ENCODE results near the gene CCDC177. TPM values are rescaled to one million over a fixed set of nuclear protein-coding genes. Genes with fewer than 3 reads are reported as not detected.

The CCDC177 gene
- total RNA-seq, 3 donors from 2014 or later, result 0.29 to 0.33 TPM; not detected in 1

DNA sequence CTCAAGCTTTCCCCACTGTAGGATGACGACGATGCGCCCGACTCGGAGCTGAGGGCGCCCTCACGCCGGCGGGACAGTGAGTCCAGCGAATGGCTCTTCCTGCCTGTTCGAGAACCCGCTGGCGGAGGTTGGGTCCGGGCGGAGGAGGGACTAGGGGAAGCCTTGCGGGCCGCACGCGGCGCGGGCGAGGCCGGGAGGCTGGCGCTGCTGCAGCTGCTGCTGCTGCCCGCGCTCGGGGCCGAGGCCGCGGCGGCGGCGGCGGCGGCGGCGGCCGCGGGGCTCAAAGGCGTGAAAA is 1.9 kb downstream of the CCDC177 start:
- DNase-seq (ENCODE audit: low spot score in 2 of 2), result no peak
- peaks cover 0 to 3% of the 10 kb centered on the region in 2 donors for H3K9me3 ChIP-seq
- no peak overlapping the region for H3K27ac ChIP-seq
- intact Hi-C loops (cut with DNase I; ENCODE audit: low total_unique reads), result no loop called here
- H3K4me3 ChIP-seq, result peak overlapping the region in 2 of 3 donors; percentile 50 to 62
- TF ChIP-seq POLR2AphosphoS5 (IDR thresholded peaks at IDR 0.05) (no peak), POLR2A (IDR thresholded peaks at IDR 0.05) (no peak), CTCF (IDR thresholded peaks at IDR 0.05) (no peak)
- peaks cover 5 to 17% of the 10 kb centered on the region in 2 donors for H3K4me1 ChIP-seq
- H3K36me3 ChIP-seq, result no peaks in the 10 kb centered on the region
- peaks cover 5 to 81% of the 10 kb centered on the region in 2 donors for H3K27me3 ChIP-seq

GRCh38 chr14:69572030-69572840 is 2.4 kb downstream of the CCDC177 start:
- H3K27me3 ChIP-seq, result peaks cover 5 to 81% of the 10 kb centered on the region in 2 donors
- intact Hi-C loops (cut with DNase I; ENCODE audit: low total_unique reads), result no loop called here
- H3K4me1 ChIP-seq, result peaks cover 5 to 17% of the 10 kb centered on the region in 2 donors
- H3K4me3 ChIP-seq, result peak overlapping the region; percentile 23 to 62 (median 50)
- no peak overlapping the region for H3K27ac ChIP-seq
- DNase-seq (ENCODE audit: low spot score in 2 of 2), result no peak
- peaks cover 0 to 3% of the 10 kb centered on the region in 2 donors for H3K9me3 ChIP-seq
- no peaks in the 10 kb centered on the region for H3K36me3 ChIP-seq
- TF ChIP-seq CTCF (IDR thresholded peaks at IDR 0.05), result no peak
- no peak for TF ChIP-seq POLR2AphosphoS5 (IDR thresholded peaks at IDR 0.05)
- TF ChIP-seq POLR2A (IDR thresholded peaks at IDR 0.05), result no peak

DNA sequence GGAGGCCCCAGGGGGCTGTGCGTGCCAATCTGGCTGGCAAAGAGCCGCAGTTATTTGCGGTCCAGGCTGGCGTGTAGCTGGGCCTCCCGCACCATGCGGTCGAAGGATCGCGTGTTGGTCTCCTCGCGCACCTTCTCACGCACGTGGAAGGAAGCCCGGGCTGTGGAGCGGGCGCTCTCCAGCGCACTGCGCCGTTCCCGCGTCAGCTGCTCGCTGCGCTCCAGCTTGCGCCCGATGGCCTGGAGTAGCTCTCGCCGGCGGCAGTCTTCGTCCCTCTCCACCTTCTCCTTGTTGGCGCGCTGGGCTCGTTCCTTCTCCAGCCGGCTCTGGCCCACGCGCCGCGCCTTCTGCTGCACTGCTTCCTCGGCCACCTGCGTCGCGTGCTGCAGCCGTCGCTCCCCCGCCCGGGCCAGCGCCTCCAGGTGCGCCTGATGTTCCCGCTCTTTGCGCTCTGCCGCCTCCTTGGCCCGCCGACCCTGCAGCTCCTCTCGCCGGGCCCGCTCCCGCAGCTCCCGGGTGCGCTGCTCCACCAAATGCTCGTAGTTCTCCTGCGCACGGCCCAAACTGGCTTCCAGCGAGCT is 3.1 kb downstream of the CCDC177 start:
- intact Hi-C loops (cut with DNase I; ENCODE audit: low total_unique reads), result no loop called here
- Histone ChIP-seq H3K36me3 (no peaks in the 10 kb centered on the region), H3K27me3 (peaks cover 5 to 79% of the 10 kb centered on the region in 2 donors), H3K27ac (no peak overlapping the region), H3K9me3 (peaks cover 0 to 3% of the 10 kb centered on the region in 2 donors), H3K4me1 (peaks cover 5 to 17% of the 10 kb centered on the region in 2 donors), H3K4me3 (peak overlapping the region; percentile 23 to 62 (median 50))
- no peak for DNase-seq (ENCODE audit: low spot score in 2 of 2)
- TF ChIP-seq POLR2A (IDR thresholded peaks at IDR 0.05) (no peak), CTCF (IDR thresholded peaks at IDR 0.05) (no peak), POLR2AphosphoS5 (IDR thresholded peaks at IDR 0.05) (no peak)

DNA sequence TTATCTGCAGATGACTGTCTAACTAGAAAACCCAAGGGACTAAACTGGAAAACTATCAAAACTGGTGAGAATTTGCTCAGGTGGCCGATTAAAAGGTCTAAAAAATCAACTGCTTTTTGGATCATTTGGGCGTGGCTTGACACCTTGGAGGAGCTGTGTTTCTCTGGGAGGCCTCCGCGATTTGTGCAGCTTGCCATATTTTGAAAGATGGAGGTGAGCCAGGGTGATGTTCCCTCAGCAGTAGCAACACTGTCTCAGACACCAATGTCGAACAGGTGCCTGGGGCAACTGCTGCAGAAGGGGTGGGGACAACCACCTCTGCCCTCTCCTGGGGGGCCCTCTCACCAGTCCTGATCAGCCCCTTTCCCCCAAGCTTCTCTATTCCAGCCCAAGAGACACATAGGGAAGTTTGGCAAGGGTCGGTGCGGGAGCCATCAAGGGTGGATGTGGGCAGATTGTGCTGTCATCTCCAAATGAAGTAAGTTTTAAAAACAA is 3.8 kb downstream of the CCDC177 start:
- peaks cover 5 to 75% of the 10 kb centered on the region in 2 donors for H3K27me3 ChIP-seq
- peaks cover 0 to 3% of the 10 kb centered on the region in 2 donors for H3K9me3 ChIP-seq
- H3K27ac ChIP-seq, result no peak overlapping the region
- peaks cover 5 to 17% of the 10 kb centered on the region in 2 donors for H3K4me1 ChIP-seq
- no peak for DNase-seq (ENCODE audit: low spot score in 2 of 2)
- H3K4me3 ChIP-seq, result no peak overlapping the region
- TF ChIP-seq CTCF (IDR thresholded peaks at IDR 0.05) (no peak), POLR2AphosphoS5 (IDR thresholded peaks at IDR 0.05) (no peak), POLR2A (IDR thresholded peaks at IDR 0.05) (no peak)
- H3K36me3 ChIP-seq, result no peaks in the 10 kb centered on the region
- intact Hi-C loops (cut with DNase I; ENCODE audit: low total_unique reads), result no loop called here

DNA sequence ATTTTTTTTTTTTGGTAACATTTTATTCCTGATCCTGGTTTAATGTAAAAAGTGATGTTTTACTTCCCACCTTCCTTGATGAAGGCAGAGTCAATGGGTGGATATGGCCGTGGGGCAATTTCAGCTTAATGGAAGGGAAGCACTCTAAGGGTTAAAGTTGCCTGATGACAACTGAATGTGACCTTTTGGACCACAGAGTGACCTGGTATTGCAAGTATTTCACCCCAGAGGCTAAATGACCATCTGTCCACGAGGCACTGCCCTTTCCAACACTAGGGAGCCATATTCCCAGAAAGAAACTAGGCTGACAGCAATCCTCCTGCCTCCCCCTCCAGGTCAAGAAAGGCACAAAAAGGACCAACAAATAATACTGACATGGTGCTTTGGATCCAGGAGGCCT is 4.8 kb downstream of the CCDC177 start:
- TF ChIP-seq CTCF (IDR thresholded peaks at IDR 0.05), result no peak
- TF ChIP-seq POLR2AphosphoS5 (IDR thresholded peaks at IDR 0.05), result no peak
- TF ChIP-seq POLR2A (IDR thresholded peaks at IDR 0.05), result no peak
- Histone ChIP-seq H3K27ac (no peak overlapping the region), H3K4me1 (peaks cover 5 to 17% of the 10 kb centered on the region in 2 donors), H3K4me3 (no peak overlapping the region), H3K27me3 (peaks cover 5 to 77% of the 10 kb centered on the region in 2 donors), H3K36me3 (no peaks in the 10 kb centered on the region), H3K9me3 (peaks cover 0 to 3% of the 10 kb centered on the region in 2 donors)
- intact Hi-C loops (cut with DNase I; ENCODE audit: low total_unique reads), result no loop called here
- DNase-seq (ENCODE audit: low spot score in 2 of 2), result no peak

Measured in breast epithelium (tissue), 4 donors.